ENCODE measurements around the gene MACROD1.

The MACROD1 gene

DNA sequence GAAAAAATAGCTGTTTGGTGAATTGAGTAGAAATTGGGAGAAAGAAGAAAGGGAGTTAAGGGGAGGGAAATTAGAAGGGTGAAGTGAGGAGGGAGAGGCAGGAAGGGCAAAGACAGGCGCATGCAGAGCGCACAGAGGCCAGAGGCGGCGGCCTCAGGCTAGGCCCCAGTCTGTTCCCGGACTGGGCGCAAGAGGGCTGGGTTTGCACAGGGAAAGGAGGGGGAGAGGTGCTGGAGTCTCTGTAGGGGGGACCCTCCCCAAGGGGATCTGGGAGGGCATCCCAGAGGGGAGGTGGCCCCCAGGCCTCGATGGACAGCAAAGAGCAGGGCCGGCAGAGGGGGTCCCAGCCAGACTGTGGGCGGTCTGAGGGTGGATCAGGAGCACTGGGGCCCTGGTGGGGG, 131.5 kb downstream of the MACROD1 start:
- Mint-ChIP-seq H3K27me3 (peaks cover 83% of the 10 kb centered on the region), H3K9me3 (no peaks in the 10 kb centered on the region), H3K27ac (no peak overlapping the region), H3K4me3 (no peak overlapping the region), H3K36me3 (no peaks in the 10 kb centered on the region), H3K4me1 (peaks cover 7% of the 10 kb centered on the region)
- no peak for ATAC-seq

DNA sequence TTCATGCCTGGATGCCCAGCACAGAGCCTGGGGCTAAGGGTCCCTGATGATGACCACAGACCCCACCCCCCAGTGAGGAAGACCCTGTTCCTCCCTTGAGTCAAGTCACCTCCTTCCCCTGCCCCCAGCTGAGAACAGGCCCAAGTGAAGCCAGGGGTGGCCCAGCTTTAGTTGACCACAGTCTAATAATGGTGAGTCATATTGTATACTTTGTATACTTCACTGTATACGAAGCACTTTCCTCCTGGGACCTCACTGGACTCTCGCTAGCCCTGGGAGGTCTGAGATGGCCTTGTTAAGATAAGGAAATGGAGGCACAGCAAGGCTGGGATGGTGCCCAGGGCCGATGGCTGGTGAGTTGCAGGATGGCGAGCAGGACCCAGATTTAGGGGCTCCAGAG, 133.9 kb downstream of the MACROD1 start:
- Mint-ChIP-seq H3K27ac (no peak overlapping the region), H3K36me3 (no peaks in the 10 kb centered on the region), H3K9me3 (no peaks in the 10 kb centered on the region), H3K27me3 (peaks cover 75% of the 10 kb centered on the region), H3K4me1 (peaks cover 7% of the 10 kb centered on the region), H3K4me3 (no peak overlapping the region)
- ATAC-seq = no peak

DNA sequence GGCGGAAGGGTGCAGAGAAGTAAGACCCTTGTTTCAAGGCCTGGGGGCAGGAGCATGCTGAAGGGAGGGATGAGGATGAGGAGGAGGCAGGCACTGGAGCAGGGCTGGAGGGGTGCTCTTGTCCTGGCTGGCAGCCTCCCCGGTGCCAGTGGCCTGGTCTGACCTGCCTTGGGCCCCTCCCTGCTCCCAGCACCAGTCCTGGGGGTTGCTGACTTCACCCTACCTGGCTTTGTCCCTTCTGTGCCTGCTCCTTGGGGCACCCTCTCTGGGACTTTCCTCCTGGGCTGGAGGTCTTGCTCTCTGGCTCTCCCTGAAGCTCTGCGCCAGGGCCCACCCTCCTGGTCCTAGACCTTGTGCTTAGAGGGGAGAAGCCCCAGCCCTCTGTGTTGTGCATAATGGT, 134.9 kb downstream of the MACROD1 start:
- H3K9me3 Mint-ChIP-seq = no peaks in the 10 kb centered on the region
- H3K27me3 Mint-ChIP-seq = peaks cover 79% of the 10 kb centered on the region
- H3K27ac Mint-ChIP-seq = no peak overlapping the region
- H3K36me3 Mint-ChIP-seq = no peaks in the 10 kb centered on the region
- H3K4me3 Mint-ChIP-seq = no peak overlapping the region
- ATAC-seq = no peak
- peaks cover 7% of the 10 kb centered on the region for H3K4me1 Mint-ChIP-seq

DNA sequence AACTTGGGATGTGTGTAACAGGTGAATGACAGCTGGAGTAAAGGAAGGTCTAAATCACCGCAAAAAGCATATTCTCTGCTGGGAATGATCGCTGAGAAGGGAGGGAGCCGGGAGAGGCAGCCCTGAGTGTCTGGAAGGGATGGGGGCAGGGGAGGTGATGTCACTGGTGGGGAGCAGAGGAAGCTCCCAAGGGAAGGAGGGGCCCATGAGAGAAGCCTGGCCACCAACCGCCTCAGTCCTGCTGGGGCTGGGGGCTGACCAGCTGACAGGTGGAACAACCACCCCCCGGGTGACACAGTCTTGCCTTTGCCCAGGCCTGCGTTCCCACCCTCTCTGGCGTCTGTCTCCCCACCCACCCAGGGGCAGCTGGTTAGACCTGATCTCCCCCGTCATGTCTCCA, 136.1 kb downstream of the MACROD1 start:
- H3K36me3 Mint-ChIP-seq = no peaks in the 10 kb centered on the region
- H3K27me3 Mint-ChIP-seq = peaks cover 71% of the 10 kb centered on the region
- H3K4me3 Mint-ChIP-seq = no peak overlapping the region
- H3K4me1 Mint-ChIP-seq = peaks cover under 1% of the 10 kb centered on the region
- no peak overlapping the region for H3K27ac Mint-ChIP-seq
- ATAC-seq = no peak
- H3K9me3 Mint-ChIP-seq = no peaks in the 10 kb centered on the region

DNA sequence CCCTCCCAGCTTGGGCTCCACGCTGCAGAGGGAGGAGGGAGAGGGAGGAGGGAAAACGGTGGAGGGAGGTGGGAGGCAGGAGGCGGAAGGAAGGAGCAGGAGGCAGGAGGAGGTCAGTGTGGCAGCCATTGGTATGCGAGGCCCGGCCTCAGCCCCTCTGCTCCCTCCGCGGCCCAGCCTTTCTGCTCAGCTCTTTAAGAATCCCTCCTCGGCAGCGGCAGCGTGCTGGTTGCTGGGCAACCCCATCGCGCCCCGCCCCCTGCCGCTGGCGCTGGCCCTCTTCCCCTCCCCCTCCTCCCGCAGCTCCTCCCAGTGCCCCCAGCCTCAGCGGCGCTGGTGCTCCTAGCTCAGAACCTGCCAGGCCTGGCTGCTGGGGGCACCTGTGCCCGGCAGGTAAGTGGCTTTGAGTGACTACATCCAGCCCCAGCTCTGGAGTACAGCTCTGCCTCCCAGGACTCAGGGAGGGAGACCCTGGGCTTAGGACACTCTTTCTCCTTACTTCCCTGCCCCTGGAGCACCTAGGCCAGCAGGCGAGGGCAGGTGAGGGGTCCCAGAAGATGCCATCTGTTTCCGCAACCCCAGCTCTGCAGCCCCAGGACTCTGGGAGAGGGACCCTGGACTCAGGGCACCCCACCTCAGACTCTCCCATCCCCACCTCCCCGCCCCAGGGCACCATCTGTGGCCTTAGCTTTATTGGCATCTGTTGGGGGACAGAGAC, 137.4 kb downstream of the MACROD1 start:
- Mint-ChIP-seq H3K27ac (no peak overlapping the region), H3K27me3 (peaks cover 60% of the 10 kb centered on the region), H3K4me3 (no peak overlapping the region), H3K9me3 (no peaks in the 10 kb centered on the region), H3K36me3 (no peaks in the 10 kb centered on the region), H3K4me1 (no peaks in the 10 kb centered on the region)
- no peak for ATAC-seq

DNA sequence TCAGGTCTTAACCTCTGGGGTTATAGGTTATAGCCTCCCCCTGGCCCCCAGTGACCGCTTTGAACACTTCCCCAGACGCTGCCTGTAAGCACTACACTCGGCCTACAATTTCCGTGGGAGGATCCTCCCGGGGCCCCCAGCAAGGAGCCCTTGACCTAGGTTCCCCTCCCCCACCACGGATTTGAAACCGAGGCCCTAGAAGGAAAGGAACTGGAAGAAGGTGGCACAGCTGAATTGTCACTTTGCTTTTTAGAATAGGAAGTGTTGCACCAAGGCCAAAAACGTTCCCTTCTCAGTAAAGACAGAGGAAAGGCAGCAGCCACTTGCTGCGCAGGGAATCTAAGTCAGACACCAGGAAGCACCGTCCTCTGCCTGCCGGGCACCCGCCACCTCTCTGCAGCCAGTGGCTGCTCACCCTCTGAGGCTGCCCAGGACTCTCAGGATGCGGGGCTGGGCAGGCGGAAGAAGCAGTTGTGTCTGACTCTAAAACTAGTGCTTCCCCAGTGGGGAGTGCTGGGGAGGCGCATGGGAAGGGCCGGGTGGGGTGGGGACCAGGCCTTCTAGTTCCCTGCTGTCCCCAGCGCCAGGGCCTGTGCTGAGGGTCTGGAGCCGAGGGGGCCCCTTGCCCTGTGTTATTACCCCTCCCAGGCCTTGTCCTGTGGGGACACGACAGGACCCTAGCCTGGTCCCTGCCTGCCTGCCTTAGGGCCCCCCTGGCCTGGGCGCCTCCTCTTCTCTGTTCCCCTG, 138.1 kb downstream of the MACROD1 start:
- Mint-ChIP-seq H3K4me3 (no peak overlapping the region), H3K36me3 (no peaks in the 10 kb centered on the region), H3K9me3 (no peaks in the 10 kb centered on the region), H3K4me1 (no peaks in the 10 kb centered on the region), H3K27ac (no peak overlapping the region), H3K27me3 (peaks cover 56% of the 10 kb centered on the region)
- ATAC-seq = no peak

DNA sequence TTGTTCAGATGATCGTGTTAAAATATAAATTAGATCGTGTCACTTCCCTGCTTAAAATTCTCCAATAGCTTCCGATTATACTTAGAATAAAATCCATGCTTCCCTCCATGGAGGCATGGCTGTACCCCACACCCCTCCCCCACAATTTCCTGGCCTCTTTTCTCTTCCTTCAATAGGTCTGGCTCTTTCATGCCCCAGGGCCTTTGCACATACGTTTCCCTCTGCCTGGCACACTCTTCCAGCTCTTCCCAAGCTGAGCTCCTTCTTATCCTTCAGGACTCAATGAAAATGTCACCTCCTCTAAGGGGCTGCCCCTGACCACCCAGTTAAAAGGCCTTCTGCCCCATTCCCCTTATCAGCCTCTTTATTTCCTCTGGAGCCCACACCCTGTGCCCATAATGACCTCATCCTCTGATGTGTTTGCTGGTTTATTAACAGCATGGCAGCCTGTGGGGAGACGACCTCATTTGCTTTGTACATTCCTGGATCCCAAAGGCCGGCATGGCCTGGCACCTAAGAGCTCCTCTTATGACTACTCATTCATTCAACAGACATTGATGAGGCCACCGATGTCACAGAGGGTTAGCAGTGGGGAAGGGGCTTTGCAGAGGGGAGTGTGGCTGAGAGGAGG, 139.2 kb downstream of the MACROD1 start:
- H3K27ac Mint-ChIP-seq = no peak overlapping the region
- no peaks in the 10 kb centered on the region for H3K9me3 Mint-ChIP-seq
- peaks cover 45% of the 10 kb centered on the region for H3K27me3 Mint-ChIP-seq
- no peak for ATAC-seq
- H3K4me1 Mint-ChIP-seq = no peaks in the 10 kb centered on the region
- no peaks in the 10 kb centered on the region for H3K36me3 Mint-ChIP-seq
- H3K4me3 Mint-ChIP-seq = no peak overlapping the region

DNA sequence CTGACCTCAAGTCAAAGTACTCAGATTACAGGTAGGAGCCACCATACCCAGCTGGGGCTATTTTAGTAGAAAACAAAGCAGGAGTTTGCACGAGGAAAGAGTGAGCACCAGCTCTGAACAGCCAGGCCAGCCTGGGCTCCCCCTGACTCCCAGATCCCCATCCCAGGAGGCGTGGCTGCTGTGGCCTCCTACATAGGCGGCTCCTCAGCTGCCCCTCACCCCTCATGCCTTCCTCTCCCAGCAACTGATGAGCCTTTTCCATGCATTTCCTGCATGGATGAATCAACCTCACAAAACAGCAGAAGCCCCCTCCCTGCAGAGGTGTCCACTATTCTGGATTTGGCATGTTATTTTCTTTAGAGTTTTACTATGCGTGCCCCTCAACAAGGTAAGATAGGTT, 140.7 kb downstream of the MACROD1 start:
- Mint-ChIP-seq H3K4me1 (no peaks in the 10 kb centered on the region), H3K36me3 (no peaks in the 10 kb centered on the region), H3K27ac (no peak overlapping the region), H3K9me3 (no peaks in the 10 kb centered on the region), H3K4me3 (no peak overlapping the region), H3K27me3 (peaks cover 32% of the 10 kb centered on the region)
- ATAC-seq = no peak

DNA sequence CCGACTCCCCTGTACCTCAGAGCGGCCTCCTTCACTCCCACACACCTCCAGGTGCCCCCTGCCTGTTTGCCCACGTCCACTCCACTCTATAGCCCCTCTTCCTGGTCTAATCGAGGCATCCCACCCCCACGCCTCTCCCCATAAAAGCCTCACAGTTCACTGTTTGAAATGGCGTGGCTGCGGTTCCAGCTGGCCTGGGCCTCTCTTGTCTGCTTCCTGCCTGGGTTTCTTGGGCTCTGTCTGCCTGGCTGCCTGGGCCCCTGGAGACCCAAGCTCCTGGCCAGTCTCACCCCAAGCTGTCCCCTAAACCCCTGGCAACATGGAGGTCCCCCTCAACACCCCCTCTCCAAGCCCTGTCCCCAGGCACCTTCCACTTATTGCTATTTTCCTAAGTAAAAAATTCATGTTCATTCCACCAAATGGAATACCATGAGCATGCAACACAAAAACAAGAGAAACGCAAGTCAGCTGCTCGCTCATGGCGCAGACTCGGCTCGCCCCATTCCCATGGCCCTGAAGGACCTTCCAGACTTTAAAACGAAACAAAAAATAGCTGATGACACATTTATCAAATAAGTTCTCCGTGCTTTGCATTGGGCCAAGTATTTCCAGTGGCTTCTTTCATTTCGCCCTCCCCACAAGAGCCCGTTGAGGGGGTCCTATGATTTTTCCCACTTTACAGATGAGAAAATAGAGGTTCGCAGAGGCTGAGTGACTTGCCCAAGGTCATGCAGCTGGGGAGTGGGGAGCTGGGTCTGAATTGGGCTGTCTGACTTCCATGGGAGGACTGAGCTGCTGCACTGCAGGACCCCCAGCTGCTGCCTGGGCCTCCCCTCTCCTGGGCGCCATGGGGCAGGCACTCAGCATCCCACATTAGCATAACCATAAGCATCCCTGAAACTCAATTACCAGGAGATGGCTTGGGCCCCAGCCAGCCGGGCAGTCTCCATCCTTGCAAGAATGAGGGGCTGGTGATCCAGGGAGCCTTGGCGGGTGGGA, 141.9 kb downstream of the MACROD1 start:
- no peak for ATAC-seq
- peaks cover 20% of the 10 kb centered on the region for H3K27me3 Mint-ChIP-seq
- H3K9me3 Mint-ChIP-seq = no peaks in the 10 kb centered on the region
- H3K36me3 Mint-ChIP-seq = no peaks in the 10 kb centered on the region
- H3K27ac Mint-ChIP-seq = no peak overlapping the region
- no peaks in the 10 kb centered on the region for H3K4me1 Mint-ChIP-seq
- no peak overlapping the region for H3K4me3 Mint-ChIP-seq

DNA sequence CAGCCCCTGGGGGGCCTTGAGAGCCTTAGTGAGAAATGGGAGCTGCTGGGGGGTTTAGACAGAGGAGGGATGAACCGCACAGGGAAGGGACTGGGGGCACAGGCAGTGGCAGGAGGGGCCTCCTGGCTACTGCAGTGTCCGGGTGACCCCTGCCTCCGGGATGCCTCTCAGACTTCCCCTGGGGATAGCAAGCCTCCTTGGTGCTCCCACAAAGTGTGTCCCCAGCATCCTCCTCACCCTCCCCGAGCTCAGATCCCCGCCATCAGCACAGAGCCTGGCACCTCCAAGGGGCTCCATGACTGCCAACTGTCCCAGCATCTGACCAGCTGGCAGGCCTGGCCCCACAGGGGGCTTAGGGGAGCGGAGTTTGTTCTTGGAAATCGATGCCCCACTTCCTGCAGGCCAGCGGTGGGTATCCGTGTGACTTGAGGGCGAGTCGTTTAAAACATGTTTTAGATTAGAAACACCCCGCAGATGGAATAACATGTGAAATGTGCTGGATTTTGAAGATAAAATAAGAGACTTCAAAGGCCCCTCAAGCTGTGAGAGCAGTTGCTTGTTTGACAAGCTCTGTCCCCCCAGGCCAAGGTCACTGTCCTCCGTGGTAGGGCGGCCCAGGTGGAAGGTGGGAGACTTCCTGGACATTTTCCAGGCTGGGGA, 143.7 kb downstream of the MACROD1 start:
- ATAC-seq = no peak
- H3K4me1 Mint-ChIP-seq = no peaks in the 10 kb centered on the region

DNA sequence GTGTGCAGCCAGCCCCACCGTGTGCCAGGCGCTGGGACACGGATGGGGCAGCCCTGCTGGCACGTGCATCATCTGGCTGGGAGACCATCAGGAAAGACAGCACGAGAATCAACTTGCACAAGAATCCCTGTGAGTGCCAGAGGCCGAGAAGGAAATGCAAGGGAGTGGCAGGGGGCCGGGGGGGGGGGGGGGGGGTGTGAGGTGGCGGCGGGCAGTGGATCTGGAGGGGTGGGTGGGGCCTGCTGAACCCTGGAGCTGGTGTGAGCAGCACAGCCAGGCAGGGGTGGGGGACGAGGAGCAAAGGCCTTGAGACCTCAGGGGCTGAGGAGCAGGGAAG, 144.2 kb downstream of the MACROD1 start:
- Mint-ChIP-seq H3K27me3 (peaks cover 11% of the 10 kb centered on the region), H3K4me3 (no peak overlapping the region), H3K27ac (no peak overlapping the region), H3K9me3 (no peaks in the 10 kb centered on the region), H3K4me1 (no peaks in the 10 kb centered on the region), H3K36me3 (no peaks in the 10 kb centered on the region)
- no peak for ATAC-seq

More for the DNA sequence above, 143.7 kb downstream of the MACROD1 start:
- H3K4me3 Mint-ChIP-seq = no peak overlapping the region
- no peaks in the 10 kb centered on the region for H3K36me3 Mint-ChIP-seq
- no peak overlapping the region for H3K27ac Mint-ChIP-seq
- peaks cover 11% of the 10 kb centered on the region for H3K27me3 Mint-ChIP-seq
- no peaks in the 10 kb centered on the region for H3K9me3 Mint-ChIP-seq

DNA sequence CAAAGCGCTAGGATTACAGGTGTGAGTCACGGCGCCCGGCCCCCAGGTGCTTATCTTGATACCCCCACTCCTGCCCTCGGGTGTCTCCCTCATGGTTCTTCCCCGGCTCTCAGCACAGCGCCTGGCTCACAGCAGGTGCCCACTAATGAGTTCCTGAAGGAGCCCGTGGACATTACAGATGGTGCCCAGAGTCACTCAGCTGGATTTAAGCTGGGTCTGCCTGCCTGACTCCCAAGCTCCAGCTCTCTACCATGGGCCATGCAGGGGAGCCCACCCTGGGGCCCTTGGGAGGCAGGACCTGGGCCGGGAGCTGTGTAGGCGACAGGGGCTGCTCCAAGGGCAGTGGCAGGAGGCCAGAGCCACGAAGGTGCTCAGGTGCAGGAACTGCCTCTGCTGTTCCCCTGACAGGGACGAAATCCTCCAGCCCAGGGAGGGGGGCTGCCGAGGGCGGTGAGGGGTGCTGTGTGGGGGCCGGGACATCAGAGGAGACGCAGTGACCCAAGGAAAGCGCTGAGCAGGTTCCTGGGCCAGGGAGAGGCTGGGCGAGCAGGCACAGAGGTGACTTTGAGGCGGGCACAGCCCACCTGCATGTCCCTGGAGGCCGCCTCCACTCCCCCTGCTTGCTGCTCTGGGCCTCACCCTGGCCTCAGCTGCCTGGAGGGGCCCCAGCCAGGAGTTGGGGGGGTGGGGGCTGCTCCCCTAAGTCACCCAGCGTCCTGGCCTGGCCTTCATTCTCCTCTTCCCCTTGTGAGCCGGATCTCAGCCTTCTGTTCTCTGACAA, 144.7 kb downstream of the MACROD1 start:
- H3K4me1 Mint-ChIP-seq = no peaks in the 10 kb centered on the region
- no peak for ATAC-seq
- H3K27me3 Mint-ChIP-seq = peaks cover 9% of the 10 kb centered on the region
- H3K4me3 Mint-ChIP-seq = no peak overlapping the region
- no peaks in the 10 kb centered on the region for H3K36me3 Mint-ChIP-seq
- H3K27ac Mint-ChIP-seq = no peak overlapping the region
- H3K9me3 Mint-ChIP-seq = no peaks in the 10 kb centered on the region

DNA sequence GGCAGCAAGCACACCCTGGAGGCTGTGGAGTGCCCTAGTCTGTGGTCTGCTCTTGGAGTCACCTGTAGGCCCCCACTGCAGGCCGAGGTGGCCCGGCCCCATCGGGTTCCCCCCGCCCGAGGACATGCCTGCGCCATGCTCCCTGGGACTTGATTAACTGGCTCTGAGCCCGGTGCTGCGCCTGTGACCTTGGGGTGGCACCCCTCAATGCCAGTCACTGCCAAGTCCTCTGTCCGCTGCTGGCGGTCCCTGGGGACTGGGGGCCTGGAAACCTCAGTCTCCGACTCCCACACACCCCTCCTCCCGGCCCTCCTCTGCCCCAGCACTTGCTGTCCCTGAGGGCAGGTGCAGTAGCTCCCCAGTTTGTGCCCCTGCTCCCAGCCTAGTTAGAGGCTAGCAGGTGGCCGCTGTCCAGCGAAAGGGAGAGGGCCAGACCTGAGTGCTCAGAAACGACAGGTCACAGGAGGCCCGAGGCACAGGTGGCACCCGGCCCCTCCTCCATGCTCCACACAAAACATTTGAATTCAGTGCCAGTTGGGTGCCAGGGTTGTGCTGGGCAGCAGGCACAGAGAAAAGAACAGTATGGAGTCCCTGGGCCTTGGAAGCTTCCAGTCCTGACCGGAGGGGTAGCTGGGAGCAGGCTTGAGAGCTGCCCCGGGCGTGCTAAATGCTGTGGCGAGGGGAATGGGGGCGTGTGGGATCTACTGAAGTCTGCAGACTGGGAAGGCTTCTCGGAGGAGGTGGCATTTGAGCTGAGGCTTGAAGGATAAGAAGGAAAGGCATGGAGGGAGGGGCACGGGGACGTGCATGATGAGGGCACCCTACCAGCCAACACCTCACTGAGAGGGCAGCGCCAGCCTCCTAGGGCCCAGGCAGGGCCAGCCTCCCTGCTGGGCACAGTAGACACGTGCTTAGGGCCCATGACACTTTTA, 146.5 kb downstream of the MACROD1 start:
- no peak overlapping the region for H3K4me3 Mint-ChIP-seq
- no peak for ATAC-seq
- no peaks in the 10 kb centered on the region for H3K4me1 Mint-ChIP-seq

More for the DNA sequence above, 146.5 kb downstream of the MACROD1 start:
- H3K27ac Mint-ChIP-seq = no peak overlapping the region
- peaks cover 21% of the 10 kb centered on the region for H3K27me3 Mint-ChIP-seq
- no peaks in the 10 kb centered on the region for H3K9me3 Mint-ChIP-seq
- H3K36me3 Mint-ChIP-seq = no peaks in the 10 kb centered on the region

All from stimulated activated memory B cell treated with anti-CD40 and anti-IgM and Interleukin-4, amounts not matched to agents 10 μg/mL and 1 μg/mL and 100 μg/mL, for 72 hours (primary cell).